Femur (tissue), 1 donor: ENCODE data around the gene PAX6.

Experiments
- DNase-seq: peaks from one replicate; pipeline ENCODE4 v3.0.0-alpha.2; 2017

The PAX6 gene

DNA sequence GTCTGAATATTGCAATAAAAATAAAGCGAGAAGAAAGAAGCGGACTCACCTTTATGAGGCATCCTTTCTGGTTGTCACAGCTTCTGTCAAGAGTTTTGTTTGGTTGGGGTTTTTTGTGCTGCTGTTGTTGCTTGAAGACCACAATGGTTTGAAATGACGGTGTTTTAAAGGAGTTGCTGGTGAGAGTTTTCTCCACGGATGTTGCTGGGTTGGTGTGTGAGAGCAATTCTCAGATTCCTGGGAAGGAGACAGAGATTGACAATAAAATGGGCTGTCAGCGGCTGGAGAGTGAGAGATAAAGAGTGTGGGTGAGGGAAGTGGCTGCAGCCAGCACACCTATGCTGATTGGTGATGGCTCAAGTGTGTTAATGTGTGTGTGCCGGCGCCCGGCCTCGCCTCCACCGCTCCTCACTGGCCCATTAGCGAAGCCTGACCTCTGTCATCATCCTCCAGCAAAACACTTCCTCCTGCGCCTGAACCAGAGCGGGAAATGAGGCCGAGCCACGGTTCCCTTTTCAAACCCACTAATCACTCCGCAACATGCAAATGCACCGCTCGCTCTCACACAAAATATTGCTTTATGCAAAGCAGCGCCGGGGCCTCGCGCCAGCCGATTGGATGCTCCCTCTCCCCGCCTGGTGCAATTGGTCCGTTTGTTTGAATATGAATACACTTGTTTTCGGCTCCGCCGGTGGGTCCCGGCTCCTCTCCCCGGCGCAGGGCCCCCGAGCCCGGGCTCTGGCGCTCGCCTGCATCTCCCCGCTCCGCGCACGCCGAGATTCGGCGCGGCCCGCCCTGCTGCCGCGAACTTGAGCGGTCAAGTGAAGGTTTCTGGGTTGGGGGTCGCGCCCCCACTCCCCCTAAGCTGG, at the start of gene PAX6:
Gene PAX6 (minus strand): TSS at position 544 of the 869 bp plus-strand sequence. CDS start 4,911 bp downstream, outside the sequence.
- peak; percentile 58 for DNase-seq

GRCh38 chr11:31860391-31860790, 49.3 kb upstream of the PAX6 start:
- no peak for DNase-seq

- no peak for DNase-seq
Measured at GRCh38 chr11:31856248-31856647, 45.1 kb upstream of the PAX6 start.

- DNase-seq, result no peak
Measured at GRCh38 chr11:31855466-31855865, 44.3 kb upstream of the PAX6 start.

DNA sequence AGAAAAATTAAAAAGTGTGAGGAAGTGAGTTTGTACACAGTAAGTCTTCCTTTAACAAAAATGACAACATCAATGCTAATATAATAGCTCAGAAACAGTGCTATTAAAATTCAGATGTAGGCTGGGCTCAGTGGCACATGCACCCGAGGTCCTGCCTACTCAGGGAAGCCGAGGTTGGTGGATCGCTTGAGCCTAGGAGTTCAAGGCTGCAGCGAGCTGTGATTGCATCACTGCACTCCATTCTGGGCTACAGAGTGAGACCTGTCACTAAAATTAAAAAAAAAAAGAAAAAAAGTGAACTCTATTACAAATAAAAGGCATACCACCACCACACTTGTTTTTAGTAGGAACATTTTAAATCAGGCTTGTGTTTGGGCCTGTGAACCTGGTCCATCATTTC, 39.2 kb upstream of the PAX6 start:
- DNase-seq, result no peak

GRCh38 chr11:31847761-31848160, 36.6 kb upstream of the PAX6 start:
- DNase-seq, result no peak

DNA sequence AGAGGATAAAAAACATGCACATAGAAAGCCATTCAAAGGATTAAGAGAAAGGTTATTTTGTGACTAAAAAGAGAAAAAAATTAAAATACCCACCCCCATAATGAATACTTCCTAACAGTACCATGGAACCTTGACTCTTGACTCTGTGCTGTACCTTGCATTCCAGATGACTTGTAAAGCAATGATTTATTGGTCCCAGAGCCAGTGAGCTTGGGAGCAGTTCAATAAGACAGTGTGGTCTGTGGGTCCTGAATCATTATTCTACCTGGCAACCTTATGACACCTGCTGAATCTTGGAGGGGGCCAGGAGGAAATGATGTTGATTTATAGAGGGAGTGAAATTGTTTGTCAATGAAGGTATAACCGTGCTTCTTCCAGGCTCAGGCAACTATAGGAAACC, 34.2 kb upstream of the PAX6 start:
- DNase-seq, result no peak

DNA sequence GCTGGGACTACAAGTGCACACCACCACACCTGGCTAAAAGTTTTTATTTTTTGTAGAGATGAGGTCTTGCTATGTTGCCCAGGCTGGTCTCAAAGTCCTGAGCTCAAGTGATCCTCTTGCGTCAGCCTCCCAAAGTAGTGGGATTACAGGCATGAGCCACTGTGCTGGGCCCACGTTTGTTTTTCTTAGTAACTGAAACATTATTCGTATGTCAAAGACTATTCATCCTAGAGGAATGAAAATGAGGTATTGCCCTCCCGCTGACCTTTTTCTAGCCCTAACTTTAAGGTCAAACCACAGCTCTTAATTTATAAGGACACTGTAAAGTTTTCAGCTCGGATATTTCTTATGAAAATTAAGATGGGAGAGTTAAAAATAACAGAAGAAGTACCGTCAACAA, 33.2 kb upstream of the PAX6 start:
- no peak for DNase-seq

DNA sequence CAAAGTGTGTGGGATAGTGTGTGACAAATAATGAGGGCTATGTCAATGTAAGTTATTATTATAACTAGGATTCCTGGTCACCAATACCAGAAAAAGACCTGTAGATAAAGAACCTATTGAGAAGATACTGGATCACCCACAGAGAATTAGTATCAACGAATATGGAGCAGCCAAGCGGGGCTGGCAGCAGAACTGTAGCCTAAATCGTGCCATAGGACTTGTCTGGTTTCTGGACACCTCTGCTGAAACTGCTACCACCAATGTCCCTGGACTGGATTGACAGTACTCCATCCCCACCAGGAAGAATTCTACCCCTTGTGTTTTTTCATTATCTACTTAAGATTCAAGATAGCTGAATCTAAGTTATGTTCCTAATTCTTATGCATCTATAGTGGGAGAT, 30.3 kb upstream of the PAX6 start:
- no peak for DNase-seq

GRCh38 chr11:31834237-31834636, 23.1 kb upstream of the PAX6 start:
- DNase-seq, result no peak

GRCh38 chr11:31830406-31830805, 19.3 kb upstream of the PAX6 start:
- no peak for DNase-seq

- DNase-seq, result no peak
Measured at GRCh38 chr11:31828217-31828616, 17.1 kb upstream of the PAX6 start.

DNA sequence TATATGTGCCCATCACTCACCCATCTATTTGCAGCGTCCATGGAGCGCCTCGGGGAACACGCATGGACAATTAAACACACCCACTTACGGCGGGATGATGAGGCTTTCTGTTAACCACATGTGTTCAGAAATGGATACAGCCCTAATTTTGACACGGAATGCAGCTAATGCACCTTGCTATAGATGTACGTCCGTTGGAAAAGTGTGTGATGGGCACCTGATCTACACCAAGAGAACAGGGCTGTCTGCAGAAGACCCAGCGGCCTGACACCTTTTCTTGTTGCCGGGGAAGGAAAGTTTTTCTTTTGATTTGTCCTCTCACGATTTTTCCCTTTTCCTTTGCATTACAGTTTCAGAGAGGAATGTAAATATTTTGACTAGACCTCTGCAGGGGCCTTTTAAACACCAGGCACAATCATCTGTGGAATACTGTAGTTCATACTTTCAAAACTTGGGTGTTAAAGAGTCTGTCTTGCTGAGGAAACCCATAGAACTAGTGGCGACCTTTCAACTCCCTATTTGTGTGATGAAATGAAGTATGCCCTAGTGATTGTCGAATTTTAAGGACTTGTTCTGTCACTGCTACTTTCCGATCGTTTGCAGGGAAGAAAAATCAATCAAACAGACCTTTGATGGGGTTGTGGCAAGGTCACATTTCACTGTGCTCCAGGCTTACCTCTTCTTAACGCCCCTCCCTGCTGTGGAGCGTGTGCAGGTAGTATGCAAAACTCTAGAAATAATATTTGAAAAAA, 16.5 kb upstream of the PAX6 start:
- DNase-seq, result peak; percentile 12

DNA sequence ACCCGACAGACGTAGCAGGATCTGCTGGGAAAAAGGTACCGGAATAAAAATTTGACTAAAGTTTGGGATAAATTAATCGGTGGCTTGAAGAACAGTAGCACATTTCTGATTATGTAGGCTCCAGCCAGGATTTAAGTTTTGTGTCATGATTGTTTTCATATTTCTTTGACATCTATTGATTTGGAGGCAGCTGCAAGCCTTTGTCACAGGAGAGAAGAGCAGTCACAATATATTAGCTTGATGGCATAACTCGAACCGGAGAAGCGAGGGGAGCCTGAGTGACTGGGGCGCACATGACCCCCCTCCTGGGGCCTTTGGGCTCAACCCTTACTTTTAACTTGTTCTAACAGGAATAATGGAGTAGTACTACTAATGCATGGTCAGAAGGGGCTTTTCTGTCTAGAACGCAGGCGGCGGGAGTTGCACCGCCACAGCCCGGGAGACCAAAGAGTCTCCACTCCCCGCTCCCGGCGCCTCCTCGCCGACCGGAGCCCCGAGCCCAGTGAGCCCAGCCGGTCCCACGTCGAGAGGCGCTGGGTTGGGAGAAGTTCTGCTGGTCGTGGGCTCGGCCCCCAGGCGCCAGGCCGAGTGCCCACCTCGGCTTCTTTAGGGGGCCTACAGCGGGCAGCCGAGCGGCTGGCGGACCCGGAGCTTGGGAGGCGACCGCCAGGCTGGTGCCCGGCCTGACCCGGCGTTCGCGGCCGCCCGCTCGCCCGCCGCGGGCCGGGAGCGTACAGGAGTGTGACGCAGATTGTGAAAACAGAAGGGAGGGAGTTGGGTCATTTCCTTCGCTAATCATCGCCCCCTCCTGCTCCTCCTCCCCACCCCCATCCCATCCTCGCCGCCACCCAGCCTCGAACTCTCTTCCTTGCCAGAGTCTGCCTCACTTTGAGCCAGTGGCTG, 15.7 kb upstream of the PAX6 start:
- peak; percentile 10 for DNase-seq

DNA sequence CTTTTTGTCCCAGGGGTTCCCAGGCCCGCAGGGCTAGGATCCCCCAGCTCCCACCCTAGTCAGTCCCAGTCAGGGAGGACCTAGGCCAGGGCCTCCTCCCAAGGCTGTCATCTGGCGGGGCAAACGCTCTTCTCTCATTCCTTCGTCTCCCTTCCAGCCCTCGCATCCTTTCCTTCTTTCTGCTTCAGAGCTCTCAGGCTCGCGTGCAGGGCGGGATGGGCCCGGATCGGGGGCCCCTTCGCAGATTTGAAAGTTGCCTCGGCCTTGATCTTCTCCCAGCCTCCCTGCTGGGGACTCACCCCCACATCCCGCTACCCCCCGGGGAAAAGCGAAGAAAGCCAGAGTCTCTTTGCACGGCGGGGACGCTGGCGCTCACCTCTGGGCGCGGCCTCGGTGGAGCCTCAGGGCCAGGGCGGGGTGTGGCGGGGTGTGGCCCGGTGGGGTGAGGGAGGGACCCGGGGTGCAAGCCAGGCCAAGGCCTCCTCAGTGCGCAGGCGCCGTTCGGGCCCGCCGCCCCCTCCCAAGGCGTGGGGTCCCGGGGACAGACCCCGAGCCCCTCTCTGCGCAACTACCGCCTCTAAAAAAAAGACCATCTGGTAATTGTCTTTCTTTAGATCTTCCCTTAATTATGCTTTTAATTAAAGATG, 14.8 kb upstream of the PAX6 start:
- peak; percentile 14 for DNase-seq

DNA sequence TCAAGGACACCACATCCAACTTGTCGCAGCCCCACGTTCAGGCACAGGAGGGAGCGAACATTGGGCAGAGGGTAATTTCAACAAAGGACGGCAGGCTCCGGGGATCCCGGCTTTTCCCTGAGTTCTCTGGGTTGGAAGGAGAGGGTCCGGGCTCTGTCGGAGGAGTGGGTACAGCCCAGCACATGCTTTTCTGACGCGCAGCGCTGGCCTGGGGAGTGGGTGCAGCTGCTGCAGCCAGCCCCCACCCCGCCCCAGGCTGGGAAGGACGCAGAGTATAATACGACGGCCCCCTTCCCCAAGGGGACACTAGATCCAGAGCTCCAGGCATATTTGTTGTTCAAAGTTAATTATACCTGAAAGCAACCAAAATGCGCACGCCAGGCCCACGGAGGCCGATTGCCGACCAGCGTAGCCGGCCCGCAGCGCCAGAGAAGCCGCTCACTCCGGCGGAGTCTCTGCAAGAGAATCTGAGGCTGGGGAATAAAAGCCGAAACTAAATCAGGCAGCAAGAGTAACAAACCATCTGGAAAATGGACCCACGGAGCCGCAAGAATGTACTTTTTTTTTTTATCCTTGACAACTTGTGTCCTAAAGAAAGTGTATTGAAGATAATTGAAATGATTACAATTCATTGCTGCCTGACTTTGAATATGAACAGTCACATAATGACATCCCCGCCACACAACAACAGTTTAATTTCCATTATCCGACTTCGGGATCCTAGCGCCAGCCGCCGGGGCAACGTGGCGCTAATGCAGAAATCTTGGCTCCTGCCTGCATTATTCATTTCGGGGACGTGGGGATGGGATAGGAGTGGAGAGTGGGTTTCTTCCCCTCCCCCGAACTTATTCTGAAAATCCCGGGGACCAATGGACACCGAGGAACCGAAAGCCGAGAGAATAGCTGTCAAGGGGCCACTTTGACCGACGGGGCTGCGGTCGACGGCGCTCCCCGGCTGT, 14.0 kb upstream of the PAX6 start:
- peak; percentile 15 for DNase-seq

DNA sequence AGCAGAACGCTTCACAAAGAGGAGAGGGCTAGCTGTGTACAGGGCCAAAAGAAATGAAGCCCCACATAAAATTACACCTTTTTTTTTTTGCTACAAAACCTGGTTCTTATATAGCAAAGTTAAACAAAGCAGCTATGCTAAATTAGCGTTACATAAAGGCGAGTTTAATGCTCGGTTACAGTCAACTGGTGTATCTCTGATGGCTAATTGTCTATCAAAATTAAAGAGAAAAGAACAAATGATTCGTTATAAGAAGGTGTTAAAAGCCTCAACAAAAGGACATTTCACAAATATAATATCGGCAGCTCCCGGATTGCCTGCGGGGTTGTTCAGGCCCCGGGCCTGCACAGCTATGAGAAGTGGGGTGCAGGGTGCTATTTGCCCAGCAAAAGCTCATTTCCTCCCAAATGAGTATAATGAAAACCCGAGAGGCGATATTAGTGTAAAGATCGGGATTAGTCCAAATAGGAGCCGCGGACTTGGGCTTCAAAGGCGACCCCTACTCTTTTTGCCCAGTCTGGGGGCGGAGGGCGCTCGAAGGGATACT, 13.3 kb upstream of the PAX6 start:
- no peak for DNase-seq

- DNase-seq, result no peak
Measured at GRCh38 chr11:31823644-31824331, 12.7 kb upstream of the PAX6 start.

DNA sequence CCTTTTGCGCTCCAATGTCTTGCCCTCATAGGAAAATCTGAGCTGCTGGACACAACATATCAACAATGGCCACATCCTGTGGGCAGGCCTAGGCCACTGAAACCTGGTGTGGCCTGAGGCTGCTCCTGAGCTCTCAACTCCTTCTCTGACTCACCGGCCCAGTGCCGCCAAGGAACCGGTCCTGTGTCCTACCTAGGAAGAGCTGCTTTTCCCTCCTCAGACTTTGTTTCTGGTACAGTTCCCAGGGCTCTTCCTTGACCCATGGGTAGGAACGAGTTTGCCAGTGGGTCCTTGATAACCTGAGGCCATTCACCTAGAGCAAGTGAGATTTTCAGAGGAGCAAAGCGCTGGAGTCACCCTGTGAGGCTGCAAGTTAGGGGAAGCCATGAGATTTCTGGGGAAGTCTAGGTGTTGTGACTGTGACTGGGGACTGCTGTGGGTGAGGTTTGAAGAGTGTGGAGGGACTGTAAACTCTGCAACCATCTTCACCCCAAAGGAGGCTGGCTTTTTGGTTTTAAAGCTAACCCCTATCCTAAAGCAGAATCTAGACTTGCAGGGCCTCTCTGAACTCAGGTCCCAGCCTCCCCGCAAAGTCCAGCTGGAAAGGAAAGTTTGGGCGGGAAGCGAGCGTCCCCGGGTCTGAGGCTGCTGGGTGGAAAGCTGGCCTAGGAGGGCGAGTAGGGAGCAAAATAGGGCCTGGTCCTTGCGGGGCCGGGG, 12.0 kb upstream of the PAX6 start:
- peak; percentile 8 for DNase-seq
